Sigmoid colon (tissue), 7 donors: ENCODE results near the gene MEPCE. TPM values are rescaled to one million over a fixed set of nuclear protein-coding genes. Genes with fewer than 3 reads are reported as not detected.

Experiments used
- DNase-seq: peaks from one replicate; pipeline ENCODE4 v3.0.0-alpha.2; 2019
- H3K27ac ChIP-seq, 4 donors: fragments of 200-600 bp; sonication (generic); one replicate each; pipeline ENCODE4 v1.5.1; 2016 to 2019; ENCODE audit warnings: mild to moderate bottlenecking in 1 of 4
- H3K27me3 ChIP-seq, 3 donors: fragments of 200-600 bp; sonication (generic); one replicate each; pipeline ENCODE4 v1.5.1; 2019; ENCODE audit warnings: mild to moderate bottlenecking in 1 of 3
- H3K36me3 ChIP-seq, 4 donors: fragments of 200-600 bp; sonication (generic); one replicate each; pipeline ENCODE4 v1.5.1; 2016 to 2019
- H3K4me1 ChIP-seq, 4 donors: fragments of 200-600 bp; sonication (generic); one replicate each; pipeline ENCODE4 v1.5.1; 2017 to 2019
- H3K4me3 ChIP-seq, 4 donors: fragments of 200-600 bp; sonication (generic); one replicate each; pipeline ENCODE4 v1.5.1; 2017 to 2019; ENCODE audit warnings: mild to moderate bottlenecking in 2 of 4, moderate library complexity in 1 of 4
- H3K9me3 ChIP-seq, 4 donors: fragments of 200-600 bp in 3 of 4; sonication (generic) in 3 of 4; one replicate each; pipeline versions ENCODE4 v1.5.1 to v1.6.1; 2013 to 2019
- EP300 ChIP-seq, 4 donors: sonication (generic); formaldehyde crosslinking; IDR thresholded peaks; one replicate each; pipeline ENCODE4 v1.6.1; 2017; ENCODE audit warnings: antibody characterized with exemption in 4 of 4
- POLR2A ChIP-seq, 2 donors: fragments of 450-650 bp; IDR thresholded peaks; one replicate each; pipeline ENCODE4 v1.6.1; 2016; ENCODE audit warnings: antibody characterized with exemption in 2 of 2, mild to moderate bottlenecking in 2 of 2, moderate library complexity in 2 of 2
- POLR2AphosphoS5 ChIP-seq, 4 donors: sonication (generic); formaldehyde crosslinking; IDR thresholded peaks; one replicate each; pipeline ENCODE4 v1.6.1; 2017; ENCODE audit warnings: antibody characterized with exemption in 4 of 4
- WGBS, 2 donors: extraction: QIAGEN DNeasy Blood & Tissue Kit; methylation state at CpG; one replicate each; pipeline ENCODE4 v1.1.7; 2013; 5-methylcytosine and 5-hydroxymethylcytosine counted together
- intact Hi-C: fragments of 100-400 bp; cut with DNase I; formaldehyde crosslinking; loops from one replicate; pipeline ENCODE4 v1.15.1; 2023
- polyA plus RNA-seq, 3 donors: library from polyadenylated mRNA; stranded (reverse); fragments of 200-250 nt; gene quantifications; one replicate each; pipeline ENCODE4 v1.2.3, GENCODE V29; 2013
- total RNA-seq, 4 donors: library from RNA; depleted of rRNA; stranded (reverse); fragments of >200 nt; gene quantifications; one replicate each; pipeline ENCODE4 v1.1.0, GENCODE V29; 2016
- TF ChIP-seq, protein P1 (sequence below), 4 experiments: fragments of 450-650 bp in 3 of 4; fragments of 200-600 bp in 1 of 4; IDR thresholded peaks; one replicate each; pipeline ENCODE4 v1.5.1; 2016 to 2019; ENCODE audit warnings: antibody characterized with exemption in 4 of 4, mild to moderate bottlenecking in 3 of 4, moderate library complexity in 2 of 4
- donor health status: healthy with polysubstance abuse.
- donor health status: Bipolar disorder and iron deficiency.
- donor health status: healthy.

Gene MEPCE
- total and polyA plus RNA-seq, 7 donors = 18.0 to 32.1 (median 24.9) TPM

DNA sequence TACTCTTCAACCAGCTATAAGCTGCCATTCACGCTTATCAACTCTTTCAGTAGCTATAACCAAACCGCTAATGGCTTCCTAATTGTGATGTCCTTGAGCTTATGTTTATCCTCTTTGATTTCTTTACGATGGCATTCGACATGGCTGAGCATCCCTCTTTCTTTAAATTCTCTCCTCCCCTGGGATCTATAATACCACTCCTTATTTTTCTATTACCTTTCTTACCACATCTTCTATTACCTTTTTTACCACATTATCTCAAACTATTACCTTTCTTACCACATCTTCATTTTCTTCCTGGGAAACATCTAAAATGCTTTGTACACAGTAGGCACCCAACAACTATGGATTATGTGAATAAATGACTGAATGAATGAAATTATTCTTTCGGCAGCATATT is 14.2 kb upstream of the MEPCE start:
- Histone ChIP-seq H3K9me3 (no peaks in the 10 kb centered on the region), H3K36me3 (no peaks in the 10 kb centered on the region), H3K4me1 (no peaks in the 10 kb centered on the region), H3K4me3 (no peak overlapping the region), H3K27me3 (no peaks in the 10 kb centered on the region), H3K27ac (no peak overlapping the region)
- TF ChIP-seq, protein P1, sequence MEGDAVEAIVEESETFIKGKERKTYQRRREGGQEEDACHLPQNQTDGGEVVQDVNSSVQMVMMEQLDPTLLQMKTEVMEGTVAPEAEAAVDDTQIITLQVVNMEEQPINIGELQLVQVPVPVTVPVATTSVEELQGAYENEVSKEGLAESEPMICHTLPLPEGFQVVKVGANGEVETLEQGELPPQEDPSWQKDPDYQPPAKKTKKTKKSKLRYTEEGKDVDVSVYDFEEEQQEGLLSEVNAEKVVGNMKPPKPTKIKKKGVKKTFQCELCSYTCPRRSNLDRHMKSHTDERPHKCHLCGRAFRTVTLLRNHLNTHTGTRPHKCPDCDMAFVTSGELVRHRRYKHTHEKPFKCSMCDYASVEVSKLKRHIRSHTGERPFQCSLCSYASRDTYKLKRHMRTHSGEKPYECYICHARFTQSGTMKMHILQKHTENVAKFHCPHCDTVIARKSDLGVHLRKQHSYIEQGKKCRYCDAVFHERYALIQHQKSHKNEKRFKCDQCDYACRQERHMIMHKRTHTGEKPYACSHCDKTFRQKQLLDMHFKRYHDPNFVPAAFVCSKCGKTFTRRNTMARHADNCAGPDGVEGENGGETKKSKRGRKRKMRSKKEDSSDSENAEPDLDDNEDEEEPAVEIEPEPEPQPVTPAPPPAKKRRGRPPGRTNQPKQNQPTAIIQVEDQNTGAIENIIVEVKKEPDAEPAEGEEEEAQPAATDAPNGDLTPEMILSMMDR (IDR thresholded peaks at IDR 0.05) = no peak
- TF ChIP-seq EP300 (IDR thresholded peaks at IDR 0.05) (no peak), POLR2A (IDR thresholded peaks at IDR 0.05) (no peak), POLR2AphosphoS5 (IDR thresholded peaks at IDR 0.05) (no peak)
- intact Hi-C loops = no loop called here
- DNase-seq = no peak
- 82 to 90% methylated on average over 5 of the region's 5 CpGs for WGBS, 2 donors

DNA sequence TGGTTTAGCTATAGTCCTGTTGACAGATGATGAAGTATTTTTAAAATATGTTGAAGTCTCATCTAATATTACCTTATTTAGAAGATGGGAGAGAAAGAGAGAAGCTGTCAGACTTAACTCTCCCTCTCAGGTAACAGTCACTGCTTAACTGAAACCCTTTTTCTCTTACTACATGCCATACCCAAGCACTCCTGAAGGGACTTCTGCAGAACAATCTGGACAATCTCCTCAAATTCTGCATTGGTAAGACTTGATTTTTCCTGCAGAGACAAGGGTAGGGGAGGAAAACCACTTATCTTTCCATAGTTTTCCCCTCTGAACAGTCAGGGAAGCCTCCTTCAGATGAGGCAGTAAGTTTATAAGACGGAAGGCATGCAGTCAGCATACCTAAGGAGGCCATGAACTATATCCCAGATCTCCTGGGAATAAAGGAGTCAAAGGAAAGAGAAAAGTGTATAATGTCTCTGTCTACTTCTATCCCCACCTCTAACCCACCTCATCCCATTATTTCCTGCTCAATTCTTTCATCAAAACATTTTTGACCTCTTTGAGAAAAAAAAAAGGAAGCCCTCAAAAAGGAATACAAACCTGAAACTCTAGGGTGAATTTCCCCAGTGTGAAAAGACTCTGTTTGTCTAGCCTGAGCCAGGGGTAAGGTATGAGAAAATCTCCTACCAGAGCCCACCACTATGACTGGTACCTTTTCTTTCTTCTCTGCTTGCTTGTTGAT is 10.5 kb upstream of the MEPCE start:
- no peak for DNase-seq
- 91 to 94% methylated on average over 1 of the region's 1 CpG for WGBS, 2 donors
- Histone ChIP-seq H3K27ac (no peak overlapping the region), H3K27me3 (no peaks in the 10 kb centered on the region), H3K4me3 (no peak overlapping the region), H3K9me3 (no peaks in the 10 kb centered on the region), H3K4me1 (no peaks in the 10 kb centered on the region), H3K36me3 (peaks cover 0 to 12% (median 0%) of the 10 kb centered on the region in 4 donors)
- TF ChIP-seq POLR2A (IDR thresholded peaks at IDR 0.05) (no peak), POLR2AphosphoS5 (IDR thresholded peaks at IDR 0.05) (no peak), EP300 (IDR thresholded peaks at IDR 0.05) (no peak)
- TF ChIP-seq, protein P1 (IDR thresholded peaks at IDR 0.05) = no peak
- intact Hi-C loops = no loop called here

DNA sequence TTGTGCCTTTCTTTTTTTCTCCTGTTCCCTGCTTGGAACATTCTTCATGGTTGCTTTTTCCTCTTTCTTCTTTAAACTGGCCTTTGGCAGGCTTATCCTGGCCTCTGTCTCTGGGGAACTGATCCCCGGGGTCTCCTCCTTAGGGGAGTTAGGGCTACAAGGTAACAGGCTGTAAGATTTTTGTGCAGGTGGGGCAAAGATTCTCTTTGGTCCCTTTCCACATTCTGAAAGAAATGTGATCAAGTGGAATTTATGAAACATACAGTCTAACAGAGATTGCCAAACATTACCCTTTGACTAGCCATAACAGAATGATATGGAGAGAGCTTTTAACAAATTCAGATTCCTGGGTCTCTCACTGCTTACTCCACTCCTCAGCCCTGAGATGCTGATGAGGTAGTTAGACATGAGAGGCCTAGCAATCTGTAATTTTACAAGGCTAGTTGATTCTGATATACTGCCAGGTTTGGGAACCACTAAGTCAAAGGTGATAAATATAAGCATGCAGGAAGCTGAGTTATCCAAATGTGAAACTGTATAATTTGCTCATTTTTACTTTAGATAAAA is 9.9 kb upstream of the MEPCE start:
- intact Hi-C loops = no loop called here
- H3K4me1 ChIP-seq = no peaks in the 10 kb centered on the region
- no peak overlapping the region for H3K27ac ChIP-seq
- DNase-seq = no peak
- H3K36me3 ChIP-seq = peaks cover 0 to 12% (median 0%) of the 10 kb centered on the region in 4 donors
- no peak for TF ChIP-seq EP300 (IDR thresholded peaks at IDR 0.05)
- no peak for TF ChIP-seq POLR2A (IDR thresholded peaks at IDR 0.05)
- TF ChIP-seq, protein P1 (IDR thresholded peaks at IDR 0.05) = no peak
- TF ChIP-seq POLR2AphosphoS5 (IDR thresholded peaks at IDR 0.05) = no peak
- H3K4me3 ChIP-seq = no peak overlapping the region
- WGBS, 2 donors = 80 to 88% methylated on average over 1 of the region's 1 CpG
- no peaks in the 10 kb centered on the region for H3K27me3 ChIP-seq
- no peaks in the 10 kb centered on the region for H3K9me3 ChIP-seq

DNA sequence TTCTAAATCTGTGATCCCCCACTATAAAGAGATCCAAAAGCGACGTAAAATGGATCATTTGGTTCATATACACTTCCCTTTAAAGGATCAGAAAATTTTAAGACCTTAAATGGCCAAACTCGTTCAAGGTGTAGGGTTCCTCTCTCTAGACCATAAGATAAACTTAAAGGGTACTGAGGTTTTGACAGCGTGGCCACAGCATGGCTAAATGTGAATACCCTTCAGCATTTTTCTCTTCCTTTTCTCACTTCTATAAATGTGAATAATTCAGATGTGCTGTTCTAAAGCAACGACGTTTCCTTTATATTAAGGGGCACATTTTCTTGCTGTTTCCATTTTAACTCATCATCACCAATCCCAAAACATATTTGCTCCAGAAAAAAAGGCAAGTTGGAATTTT is 6.3 kb upstream of the MEPCE start:
- intact Hi-C loops = no loop called here
- peaks cover 0 to 7% (median 3%) of the 10 kb centered on the region in 4 donors for H3K4me1 ChIP-seq
- WGBS, 2 donors = 65 to 88% methylated on average over 6 of the region's 6 CpGs
- no peak for DNase-seq
- peaks cover 0 to 12% (median 0%) of the 10 kb centered on the region in 4 donors for H3K36me3 ChIP-seq
- no peaks in the 10 kb centered on the region for H3K27me3 ChIP-seq
- no peak overlapping the region for H3K27ac ChIP-seq
- no peaks in the 10 kb centered on the region for H3K9me3 ChIP-seq
- H3K4me3 ChIP-seq = no peak overlapping the region
- TF ChIP-seq POLR2AphosphoS5 (IDR thresholded peaks at IDR 0.05) = no peak
- TF ChIP-seq EP300 (IDR thresholded peaks at IDR 0.05) = no peak
- no peak for TF ChIP-seq POLR2A (IDR thresholded peaks at IDR 0.05)
- TF ChIP-seq, protein P1 (IDR thresholded peaks at IDR 0.05) = no peak
